Spleen (tissue), 7 donors: ENCODE data around the gene TFPI.

ENCODE experiments used
- CTCF ChIP-seq, 11 experiments: fragments of 200-600 bp in 7 of 11; fragments of 450-650 bp in 4 of 11; sonication (generic) in 4 of 11; IDR thresholded peaks in 8 of 11; conservative IDR thresholded peaks in 3 of 11; 1 replicate in 7 of 11; 2 replicates in 4 of 11; pipeline versions ENCODE4 v1.4.0 to v1.8.0; 2016 to 2021; ENCODE audit warnings: antibody characterized with exemption in 11 of 11, inconsistent platforms in 4 of 11, mild to moderate bottlenecking in 1 of 11
- POLR2AphosphoS5 ChIP-seq, 3 donors: sonication (generic); formaldehyde crosslinking; IDR thresholded peaks; one replicate each; pipeline ENCODE4 v1.5.1; 2017; ENCODE audit warnings: antibody characterized with exemption in 3 of 3
- donor health status: DM: no; HTN: no; CAD: no; lungs with moderate emphysema.
- donor health status: DM: no; HTN: no; CAD: no.
- donor health status: DM: no; HTN: no; CAD: no.

GRCh38 chr2:187453078-187453641 lies 101.1 kb downstream of the TFPI start:
- TF ChIP-seq CTCF (IDR thresholded peaks at IDR 0.05 in 8 of 11, conservative IDR thresholded peaks at IDR 0.05 in 3 of 11) (peak in 6 of 11 experiments; percentile 11 to 48 (median 26)), POLR2AphosphoS5 (IDR thresholded peaks at IDR 0.05) (no peak)
